Right lobe of liver (tissue), 4 donors: ENCODE results near the gene TRMO.

Experiments
- POLR2A ChIP-seq: fragments of 450-650 bp; IDR thresholded peaks from one replicate; pipeline ENCODE4 v1.6.1; 2017; ENCODE audit warnings: antibody characterized with exemption, mild to moderate bottlenecking
- TF ChIP-seq, protein P1 (sequence below), 4 donors: fragments of 200-600 bp in 3 of 4; fragments of 450-650 bp in 1 of 4; IDR thresholded peaks; one replicate each; pipeline versions ENCODE4 v1.5.1 to v1.8.0; 2016 to 2022; ENCODE audit warnings: antibody characterized with exemption in 4 of 4, mild to moderate bottlenecking in 2 of 4
- donor health status: DM: no; HTN: no; CAD: no.
- donor health status: DM: no; HTN: no; CAD: no.
- donor health status: DM: no; HTN: yes; CAD: no.

DNA sequence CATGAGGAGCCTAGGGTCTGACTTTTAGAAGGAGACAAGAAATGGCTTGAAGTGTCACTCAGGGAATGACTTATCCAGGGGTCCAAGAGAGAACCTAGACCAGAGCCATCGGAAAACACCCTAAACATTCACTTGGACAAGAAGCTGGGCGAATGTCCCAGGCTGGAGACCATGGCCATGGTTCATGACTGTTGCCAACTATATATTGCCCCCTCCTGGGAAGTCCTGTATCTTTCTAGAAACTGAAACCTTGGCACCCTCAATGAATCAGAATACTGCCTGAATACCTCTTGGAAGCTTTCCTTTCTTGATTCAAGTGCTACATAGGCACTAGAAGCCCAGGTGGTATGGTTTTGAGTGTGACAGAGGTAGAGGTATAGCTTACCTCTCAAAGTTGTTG is 29.9 kb downstream of the TRMO start:
- TF ChIP-seq POLR2A = no peak
- TF ChIP-seq, protein P1, sequence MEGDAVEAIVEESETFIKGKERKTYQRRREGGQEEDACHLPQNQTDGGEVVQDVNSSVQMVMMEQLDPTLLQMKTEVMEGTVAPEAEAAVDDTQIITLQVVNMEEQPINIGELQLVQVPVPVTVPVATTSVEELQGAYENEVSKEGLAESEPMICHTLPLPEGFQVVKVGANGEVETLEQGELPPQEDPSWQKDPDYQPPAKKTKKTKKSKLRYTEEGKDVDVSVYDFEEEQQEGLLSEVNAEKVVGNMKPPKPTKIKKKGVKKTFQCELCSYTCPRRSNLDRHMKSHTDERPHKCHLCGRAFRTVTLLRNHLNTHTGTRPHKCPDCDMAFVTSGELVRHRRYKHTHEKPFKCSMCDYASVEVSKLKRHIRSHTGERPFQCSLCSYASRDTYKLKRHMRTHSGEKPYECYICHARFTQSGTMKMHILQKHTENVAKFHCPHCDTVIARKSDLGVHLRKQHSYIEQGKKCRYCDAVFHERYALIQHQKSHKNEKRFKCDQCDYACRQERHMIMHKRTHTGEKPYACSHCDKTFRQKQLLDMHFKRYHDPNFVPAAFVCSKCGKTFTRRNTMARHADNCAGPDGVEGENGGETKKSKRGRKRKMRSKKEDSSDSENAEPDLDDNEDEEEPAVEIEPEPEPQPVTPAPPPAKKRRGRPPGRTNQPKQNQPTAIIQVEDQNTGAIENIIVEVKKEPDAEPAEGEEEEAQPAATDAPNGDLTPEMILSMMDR (IDR thresholded peaks at IDR 0.05) = no peak
